MCF 10A (cell line): ENCODE measurements around the gene TNS1. TPM values are rescaled to one million over a fixed set of nuclear protein-coding genes. Genes with fewer than 3 reads are reported as not detected.

Experiments used
- BruUV-seq: library from RNA; stranded (reverse); fragments of 400-500 nt; replicated peaks from 2 replicates; lab custom pipeline; 2021; lab: Mats Ljungman, UMichigan
- CTCF ChIA-PET: fragments of 300-600 bp; sonication (Branson Sonifier 250); formaldehyde crosslinking; extraction: SDS; loops from one replicate; lab custom pipeline; 2021; ENCODE audit warnings: antibody characterized with exemption, inconsistent platforms; lab: Yijun Ruan, JAX
- POLR2A ChIA-PET: fragments of 300-600, 350-650 bp; sonication (Branson Sonifier 250); formaldehyde crosslinking; extraction: SDS; loops from one replicate; lab custom pipeline; 2020; ENCODE audit warnings: antibody characterized with exemption, inconsistent platforms; lab: Yijun Ruan, JAX
- DNase-seq: peaks from one replicate; pipeline ENCODE4 v3.0.0-alpha.2; 2018; ENCODE audit not compliant: unreplicated experiment
- H3K27ac Mint-ChIP-seq: one replicate; pipeline ENCODE4 v1.8.0; 2022; ENCODE audit warnings: mild to moderate bottlenecking, low read depth, mixed read lengths; ENCODE audit not compliant: unreplicated experiment
- H3K27me3 Mint-ChIP-seq: one replicate; pipeline ENCODE4 v1.8.0; 2022; ENCODE audit warnings: mixed read lengths; ENCODE audit not compliant: insufficient read depth, unreplicated experiment
- H3K36me3 Mint-ChIP-seq: one replicate; pipeline ENCODE4 v1.8.0; 2022; ENCODE audit warnings: mild to moderate bottlenecking, moderate library complexity, mixed read lengths; ENCODE audit not compliant: insufficient read depth, unreplicated experiment
- H3K4me1 Mint-ChIP-seq: one replicate; pipeline ENCODE4 v1.8.0; 2022; ENCODE audit warnings: mixed read lengths; ENCODE audit not compliant: insufficient read depth, unreplicated experiment
- H3K4me3 Mint-ChIP-seq: one replicate; pipeline ENCODE4 v1.8.0; 2022; ENCODE audit warnings: mild to moderate bottlenecking, moderate library complexity, mixed read lengths; ENCODE audit not compliant: unreplicated experiment
- H3K9me3 Mint-ChIP-seq: one replicate; pipeline ENCODE4 v1.8.0; 2022; ENCODE audit warnings: mixed read lengths; ENCODE audit not compliant: unreplicated experiment
- intact Hi-C: fragments of 100-400 bp; cut with micrococcal nuclease; formaldehyde crosslinking; loops from 2 replicates; pipeline ENCODE4 v1.14.1; 2022
- total RNA-seq: library from RNA; stranded (reverse); gene quantifications from 2 replicates; pipeline ENCODE4 v1.2.3, GENCODE V29; 2022
- TF ChIP-seq, protein P1 (sequence below): fragments of 200-600 bp; IDR thresholded peaks from one replicate; pipeline ENCODE4 v1.8.0; 2022; ENCODE audit warnings: antibody characterized with exemption, mild to moderate bottlenecking; ENCODE audit not compliant: unreplicated experiment

The TNS1 gene
- total RNA-seq, 1 experiment from 2014 or later = 3.3 TPM

DNA sequence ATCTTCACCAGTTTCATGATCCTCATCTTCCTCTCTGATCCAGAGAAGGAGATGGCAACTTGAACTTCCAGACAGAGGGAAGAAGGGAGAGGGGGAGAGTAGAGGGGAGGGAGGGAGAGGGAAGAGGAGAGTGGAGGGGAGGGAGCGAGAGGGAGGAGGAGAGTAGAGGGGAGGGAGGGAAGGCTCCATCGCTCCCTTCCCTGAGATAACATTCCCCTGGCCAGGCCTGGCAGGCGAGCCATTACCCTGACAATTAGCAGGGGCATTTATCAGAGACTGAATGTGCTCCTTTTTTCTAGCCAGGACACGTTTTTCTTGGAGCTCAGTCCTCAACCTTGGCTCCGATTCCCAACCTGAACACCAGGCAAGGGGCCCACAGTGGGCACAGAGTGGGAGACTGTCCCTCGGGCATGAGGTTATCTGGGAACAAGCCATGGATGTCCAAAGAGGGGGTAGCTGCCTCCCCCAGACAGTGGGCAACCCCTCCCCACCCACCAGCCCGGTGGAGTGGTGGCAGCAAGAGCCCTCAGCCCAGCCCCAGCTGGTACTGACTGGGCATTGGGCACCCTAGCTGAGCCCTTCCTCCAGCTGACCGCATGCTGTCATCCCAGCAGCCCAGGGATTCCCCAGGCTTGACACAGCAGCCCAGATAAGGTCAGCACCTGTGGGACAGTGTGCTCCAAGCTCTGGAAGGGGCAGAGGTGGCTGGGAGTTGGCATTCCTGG is 81.8 kb downstream of the TNS1 start:
- no peaks in the 10 kb centered on the region for H3K9me3 Mint-ChIP-seq
- no peak overlapping the region for H3K27ac Mint-ChIP-seq
- ChIA-PET CTCF (interaction anchor here (0.6 to 1.9 kb wide), 4 partner anchors 21 to 1151 kb away, joined by 3 to 9 read pairs (median 4); no protein-coding TSS in a partner anchor), POLR2A (no interaction called here)
- H3K4me3 Mint-ChIP-seq = no peak overlapping the region
- no TSS peak for BruUV-seq
- H3K27me3 Mint-ChIP-seq = no peaks in the 10 kb centered on the region
- TF ChIP-seq, protein P1, sequence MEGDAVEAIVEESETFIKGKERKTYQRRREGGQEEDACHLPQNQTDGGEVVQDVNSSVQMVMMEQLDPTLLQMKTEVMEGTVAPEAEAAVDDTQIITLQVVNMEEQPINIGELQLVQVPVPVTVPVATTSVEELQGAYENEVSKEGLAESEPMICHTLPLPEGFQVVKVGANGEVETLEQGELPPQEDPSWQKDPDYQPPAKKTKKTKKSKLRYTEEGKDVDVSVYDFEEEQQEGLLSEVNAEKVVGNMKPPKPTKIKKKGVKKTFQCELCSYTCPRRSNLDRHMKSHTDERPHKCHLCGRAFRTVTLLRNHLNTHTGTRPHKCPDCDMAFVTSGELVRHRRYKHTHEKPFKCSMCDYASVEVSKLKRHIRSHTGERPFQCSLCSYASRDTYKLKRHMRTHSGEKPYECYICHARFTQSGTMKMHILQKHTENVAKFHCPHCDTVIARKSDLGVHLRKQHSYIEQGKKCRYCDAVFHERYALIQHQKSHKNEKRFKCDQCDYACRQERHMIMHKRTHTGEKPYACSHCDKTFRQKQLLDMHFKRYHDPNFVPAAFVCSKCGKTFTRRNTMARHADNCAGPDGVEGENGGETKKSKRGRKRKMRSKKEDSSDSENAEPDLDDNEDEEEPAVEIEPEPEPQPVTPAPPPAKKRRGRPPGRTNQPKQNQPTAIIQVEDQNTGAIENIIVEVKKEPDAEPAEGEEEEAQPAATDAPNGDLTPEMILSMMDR = no peak
- no peak for DNase-seq
- peaks cover 6% of the 10 kb centered on the region for H3K4me1 Mint-ChIP-seq
- intact Hi-C loops = no loop called here
- H3K36me3 Mint-ChIP-seq = no peaks in the 10 kb centered on the region

GRCh38 chr2:217919781-217920351 is 82.9 kb downstream of the TNS1 start:
- H3K27ac Mint-ChIP-seq = no peak overlapping the region
- H3K36me3 Mint-ChIP-seq = no peaks in the 10 kb centered on the region
- TF ChIP-seq, protein P1 = no peak
- BruUV-seq = no TSS peak
- H3K9me3 Mint-ChIP-seq = no peaks in the 10 kb centered on the region
- no peak overlapping the region for H3K4me3 Mint-ChIP-seq
- H3K27me3 Mint-ChIP-seq = no peaks in the 10 kb centered on the region
- peaks cover 6% of the 10 kb centered on the region for H3K4me1 Mint-ChIP-seq
- intact Hi-C loops = no loop called here
- CTCF ChIA-PET = interaction anchor here (0.6 kb wide), 1 partner anchor 67 kb away, joined by 4 read pairs; no protein-coding TSS in a partner anchor
- DNase-seq = no peak
- POLR2A ChIA-PET = no interaction called here

- POLR2A ChIA-PET = no interaction called here
- H3K36me3 Mint-ChIP-seq = no peaks in the 10 kb centered on the region
- H3K27me3 Mint-ChIP-seq = peaks cover 5% of the 10 kb centered on the region
- CTCF ChIA-PET = no interaction called here
- no peaks in the 10 kb centered on the region for H3K9me3 Mint-ChIP-seq
- TF ChIP-seq, protein P1 = no peak
- no peak overlapping the region for H3K27ac Mint-ChIP-seq
- peaks cover 6% of the 10 kb centered on the region for H3K4me1 Mint-ChIP-seq
- H3K4me3 Mint-ChIP-seq = no peak overlapping the region
- no peak for DNase-seq
- no TSS peak for BruUV-seq
- intact Hi-C loops = no loop called here
Measured at GRCh38 chr2:217919204-217919603, 83.6 kb downstream of the TNS1 start.

GRCh38 chr2:217918308-217919024 is 84.3 kb downstream of the TNS1 start:
- no peak overlapping the region for H3K27ac Mint-ChIP-seq
- intact Hi-C loops = no loop called here
- H3K9me3 Mint-ChIP-seq = no peaks in the 10 kb centered on the region
- peaks cover 6% of the 10 kb centered on the region for H3K4me1 Mint-ChIP-seq
- no peak overlapping the region for H3K4me3 Mint-ChIP-seq
- H3K36me3 Mint-ChIP-seq = no peaks in the 10 kb centered on the region
- H3K27me3 Mint-ChIP-seq = peaks cover 12% of the 10 kb centered on the region
- ChIA-PET POLR2A (no interaction called here), CTCF (interaction anchor here (0.6 to 2.2 kb wide), 3 partner anchors 13 to 268 kb away, joined by 5 to 9 read pairs (median 5); no protein-coding TSS in a partner anchor)
- TF ChIP-seq, protein P1 = no peak
- DNase-seq = no peak
- no TSS peak for BruUV-seq
